HEK293 (cell line): Measurements from ENCODE around the gene SLC9A2.

Source experiments
- CTCF ChIA-PET: fragments of 350-600 bp; formaldehyde crosslinking; extraction: SDS; loops from one replicate; lab custom pipeline; 2021; ENCODE audit warnings: antibody characterized with exemption; lab: Yijun Ruan, JAX
- POLR2A ChIA-PET: fragments of 300-600 bp; formaldehyde crosslinking; extraction: SDS; loops from one replicate; lab custom pipeline; 2020; ENCODE audit warnings: antibody characterized with exemption, inconsistent platforms; lab: Yijun Ruan, JAX
- H3K27ac ChIP-seq: fragments of 200-500 bp; sonication (Bioruptor generic); 2 replicates; pipeline ENCODE4 v1.5.1; 2014; ENCODE audit warnings: low read depth, low read length, control low read depth, inconsistent platforms; ENCODE audit errors: extremely low read depth
- H3K36me3 ChIP-seq, 2 experiments: fragments of 200-500 bp in 1 of 2; sonication (Bioruptor generic) in 1 of 2; 1 replicate in 1 of 2; 2 replicates in 1 of 2; pipeline ENCODE4 v1.5.1; 2014 to 2017; ENCODE audit warnings: inconsistent platforms in 2 of 2, low read length in 2 of 2; ENCODE audit not compliant: control insufficient read depth in 2 of 2, insufficient read depth in 1 of 2
- H3K4me1 ChIP-seq: fragments of 200-500 bp; sonication (Bioruptor generic); 2 replicates; pipeline ENCODE4 v1.5.1; 2014; ENCODE audit warnings: mild to moderate bottlenecking, low read length, inconsistent platforms; ENCODE audit not compliant: control insufficient read depth, insufficient read depth
- H3K4me3 ChIP-seq: 2 replicates; pipeline ENCODE4 v1.5.1; 2011; ENCODE audit warnings: low read depth, mild to moderate bottlenecking, control low read depth, low read length, moderate library complexity
- H3K9me3 ChIP-seq: fragments of 200-500 bp; sonication (Bioruptor generic); 2 replicates; pipeline ENCODE4 v1.5.1; 2014; ENCODE audit warnings: low read depth, low read length, inconsistent platforms; ENCODE audit not compliant: control insufficient read depth, insufficient read depth
- GFI1B ChIP-seq: fragments of 450-650 bp; formaldehyde crosslinking; IDR thresholded peaks from 2 replicates; pipeline ENCODE4 v1.5.1; 2016; ENCODE audit warnings: missing biosample characterization, missing genetic modification characterization
- GLI4 ChIP-seq: fragments of 450-650 bp; formaldehyde crosslinking; IDR thresholded peaks from 2 replicates; pipeline ENCODE4 v1.5.1; 2016; ENCODE audit warnings: missing biosample characterization, missing genetic modification characterization
- HOXC10 ChIP-seq: sonication (generic); formaldehyde crosslinking; IDR thresholded peaks from 2 replicates; pipeline ENCODE4 v1.8.1; 2023; ENCODE audit warnings: mild to moderate bottlenecking, missing genetic modification reagents
- HOXD13 ChIP-seq: sonication (generic); formaldehyde crosslinking; IDR thresholded peaks from 2 replicates; pipeline ENCODE4 v1.8.0; 2022; ENCODE audit warnings: missing genetic modification reagents, borderline replicate concordance
- KLF10 ChIP-seq: fragments of 450-650 bp; IDR thresholded peaks from 2 replicates; pipeline ENCODE4 v1.5.1; 2018; ENCODE audit warnings: missing biosample characterization, mild to moderate bottlenecking, missing genetic modification characterization
- KLF16 ChIP-seq: fragments of 450-650 bp; formaldehyde crosslinking; IDR thresholded peaks from 2 replicates; pipeline ENCODE4 v1.5.1; 2017; ENCODE audit warnings: missing biosample characterization, missing genetic modification characterization
- OVOL3 ChIP-seq: fragments of 450-650 bp; formaldehyde crosslinking; IDR thresholded peaks from 2 replicates; pipeline ENCODE4 v1.5.1; 2016; ENCODE audit warnings: missing biosample characterization, missing genetic modification characterization
- SCRT2 ChIP-seq: fragments of 450-650 bp; formaldehyde crosslinking; IDR thresholded peaks from 2 replicates; pipeline ENCODE4 v1.5.1; 2016; ENCODE audit warnings: missing biosample characterization, missing genetic modification characterization
- ZBTB8A ChIP-seq: fragments of 450-650 bp; formaldehyde crosslinking; IDR thresholded peaks from 2 replicates; pipeline ENCODE4 v1.5.1; 2016; ENCODE audit warnings: missing biosample characterization, missing genetic modification characterization
- ZNF140 ChIP-seq: fragments of 450-650 bp; formaldehyde crosslinking; IDR thresholded peaks from 2 replicates; pipeline ENCODE4 v1.5.1; 2016; ENCODE audit warnings: missing biosample characterization, missing genetic modification characterization
- ZNF169 ChIP-seq: fragments of 450-650 bp; formaldehyde crosslinking; IDR thresholded peaks from 2 replicates; pipeline ENCODE4 v1.5.1; 2016; ENCODE audit warnings: missing biosample characterization, missing genetic modification characterization
- ZNF24 ChIP-seq: fragments of 450-650 bp; formaldehyde crosslinking; IDR thresholded peaks from 2 replicates; pipeline ENCODE4 v1.5.1; 2016; ENCODE audit warnings: missing biosample characterization, missing genetic modification characterization
- ZNF335 ChIP-seq: fragments of 450-650 bp; formaldehyde crosslinking; conservative IDR thresholded peaks from 2 replicates; pipeline ENCODE4 v1.5.1; 2016; ENCODE audit warnings: missing biosample characterization, missing genetic modification characterization
- ZNF449 ChIP-seq: fragments of 450-650 bp; formaldehyde crosslinking; IDR thresholded peaks from 2 replicates; pipeline ENCODE4 v1.5.1; 2017; ENCODE audit warnings: missing biosample characterization, mild to moderate bottlenecking, missing genetic modification characterization, moderate library complexity
- ZNF510 ChIP-seq: fragments of 450-650 bp; formaldehyde crosslinking; IDR thresholded peaks from 2 replicates; pipeline ENCODE4 v1.5.1; 2018; ENCODE audit warnings: mild to moderate bottlenecking, missing genetic modification characterization, missing biosample characterization; ENCODE audit not compliant: insufficient replicate concordance
- ZNF513 ChIP-seq: fragments of 450-650 bp; IDR thresholded peaks from 2 replicates; pipeline ENCODE4 v1.5.1; 2018; ENCODE audit warnings: missing biosample characterization, missing genetic modification characterization
- ZNF548 ChIP-seq: fragments of 450-650 bp; formaldehyde crosslinking; IDR thresholded peaks from 2 replicates; pipeline ENCODE4 v1.5.1; 2016; ENCODE audit warnings: missing biosample characterization, missing genetic modification characterization
- ZNF558 ChIP-seq: fragments of 450-650 bp; formaldehyde crosslinking; IDR thresholded peaks from 2 replicates; pipeline ENCODE4 v1.5.1; 2016; ENCODE audit warnings: missing biosample characterization, missing genetic modification characterization
- ZNF654 ChIP-seq: fragments of 450-650 bp; formaldehyde crosslinking; IDR thresholded peaks from 2 replicates; pipeline ENCODE4 v1.5.1; 2016; ENCODE audit warnings: low read depth, missing biosample characterization, missing genetic modification characterization
- ZNF664 ChIP-seq: fragments of 450-650 bp; formaldehyde crosslinking; IDR thresholded peaks from 2 replicates; pipeline ENCODE4 v1.5.1; 2016; ENCODE audit warnings: missing biosample characterization, missing genetic modification characterization
- ZNF677 ChIP-seq: fragments of 450-650 bp; IDR thresholded peaks from 2 replicates; pipeline ENCODE4 v1.5.0; 2018; ENCODE audit warnings: missing biosample characterization, mild to moderate bottlenecking, missing genetic modification characterization, moderate library complexity
- ZNF747 ChIP-seq: fragments of 450-650 bp; formaldehyde crosslinking; IDR thresholded peaks from 2 replicates; pipeline ENCODE4 v1.5.1; 2016; ENCODE audit warnings: missing biosample characterization, missing genetic modification characterization
- ZNF791 ChIP-seq: fragments of 450-650 bp; formaldehyde crosslinking; IDR thresholded peaks from 2 replicates; pipeline ENCODE4 v1.5.1; 2016; ENCODE audit warnings: missing biosample characterization, missing genetic modification characterization
- ZNF792 ChIP-seq: fragments of 450-650 bp; formaldehyde crosslinking; IDR thresholded peaks from 2 replicates; pipeline ENCODE4 v1.5.1; 2016; ENCODE audit warnings: missing biosample characterization, missing genetic modification characterization
- ZNF837 ChIP-seq: fragments of 450-650 bp; formaldehyde crosslinking; IDR thresholded peaks from 2 replicates; pipeline ENCODE4 v1.5.1; 2016; ENCODE audit warnings: missing biosample characterization, missing genetic modification characterization
- TF ChIP-seq, protein P1 (sequence below): fragments of 450-650 bp; formaldehyde crosslinking; optimal IDR thresholded peaks from 2 replicates; pipeline ENCODE3; 2016; ENCODE audit warnings: missing biosample characterization, mild to moderate bottlenecking, missing genetic modification characterization
- TF ChIP-seq, protein P2 (sequence below): fragments of 450-650 bp; formaldehyde crosslinking; IDR thresholded peaks from 2 replicates; pipeline ENCODE4 v1.5.1; 2016; ENCODE audit warnings: missing biosample characterization, missing genetic modification characterization

Gene SLC9A2

GRCh38 chr2:102749938-102750337 lies 130.6 kb downstream of the SLC9A2 start:
- Histone ChIP-seq H3K4me3 (no peak overlapping the region), H3K4me1 (no peaks in the 10 kb centered on the region), H3K27ac (no peak overlapping the region), H3K9me3 (no peaks in the 10 kb centered on the region), H3K36me3 (no peaks in the 10 kb centered on the region)
- CTCF ChIA-PET = interaction anchor here (5.5 to 6.4 kb wide), 2 partner anchors 14 to 55 kb away, joined by 49 to 65 read pairs; partner anchors contain the start of gene TMEM182
- POLR2A ChIA-PET = no interaction called here
- TF ChIP-seq ZNF747 = no peak
- TF ChIP-seq ZNF792 (tag by site-specific recombination) = no peak
- no peak for TF ChIP-seq ZNF791 (tag by site-specific recombination)
- TF ChIP-seq HOXD13 = no peak
- no peak for TF ChIP-seq ZBTB8A (tag by site-specific recombination)
- no peak for TF ChIP-seq HOXC10
- TF ChIP-seq ZNF513 (tag by site-specific recombination) = no peak
- no peak for TF ChIP-seq ZNF169 (tag by site-specific recombination)

DNA sequence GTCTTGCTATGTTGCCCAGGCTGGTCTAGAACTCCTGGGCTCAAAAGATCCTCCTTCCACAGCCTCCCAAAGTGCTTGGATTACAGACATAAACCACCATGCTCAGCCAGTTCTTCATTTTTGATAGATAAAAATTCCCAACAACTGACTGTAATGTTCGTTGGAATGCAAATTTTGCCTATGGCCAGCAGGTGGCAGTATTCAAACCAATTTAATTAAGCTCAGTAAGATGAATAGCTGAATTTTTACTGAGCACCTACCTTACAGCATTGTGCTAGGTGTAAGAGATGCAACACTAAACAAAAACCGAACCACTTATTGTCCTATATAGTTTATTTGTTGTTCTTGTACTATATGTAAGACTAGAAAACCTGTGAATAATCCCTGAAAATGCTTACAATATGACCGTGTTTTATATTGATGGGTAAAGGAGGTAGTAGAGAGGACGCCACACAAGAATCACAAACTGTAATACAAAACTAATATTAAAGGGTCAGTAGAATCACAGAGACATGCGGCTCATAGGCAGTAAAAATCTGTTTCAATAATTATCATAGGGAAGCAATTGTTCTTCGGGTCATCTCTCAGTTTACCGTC lies 134.3 kb downstream of the SLC9A2 start:
- no peaks in the 10 kb centered on the region for H3K4me1 ChIP-seq
- no peaks in the 10 kb centered on the region for H3K36me3 ChIP-seq
- H3K9me3 ChIP-seq = no peaks in the 10 kb centered on the region
- no peak overlapping the region for H3K27ac ChIP-seq
- TF ChIP-seq ZNF548 = no peak
- no peak for TF ChIP-seq ZNF837
- TF ChIP-seq, protein P1, sequence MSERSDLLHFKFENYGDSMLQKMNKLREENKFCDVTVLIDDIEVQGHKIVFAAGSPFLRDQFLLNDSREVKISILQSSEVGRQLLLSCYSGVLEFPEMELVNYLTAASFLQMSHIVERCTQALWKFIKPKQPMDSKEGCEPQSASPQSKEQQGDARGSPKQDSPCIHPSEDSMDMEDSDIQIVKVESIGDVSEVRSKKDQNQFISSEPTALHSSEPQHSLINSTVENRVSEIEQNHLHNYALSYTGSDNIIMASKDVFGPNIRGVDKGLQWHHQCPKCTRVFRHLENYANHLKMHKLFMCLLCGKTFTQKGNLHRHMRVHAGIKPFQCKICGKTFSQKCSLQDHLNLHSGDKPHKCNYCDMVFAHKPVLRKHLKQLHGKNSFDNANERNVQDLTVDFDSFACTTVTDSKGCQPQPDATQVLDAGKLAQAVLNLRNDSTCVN (tag by site-specific recombination) = no peak
- TF ChIP-seq ZNF677 (tag by site-specific recombination) = no peak
- TF ChIP-seq ZNF664 (tag by site-specific recombination) = peak; percentile 73; the same call in 1 of the 2 replicates
- peak; percentile 36 for TF ChIP-seq ZNF654 (tag by site-specific recombination)
- TF ChIP-seq KLF16 (tag by site-specific recombination) = no peak
- TF ChIP-seq, all 188 proteins: peak for 2
- H3K4me3 ChIP-seq = no peak overlapping the region
- CTCF ChIA-PET = interaction anchor here (0.6 to 6.4 kb wide), 30 partner anchors 10 to 273 kb away, joined by 3 to 65 read pairs (median 5); partner anchors contain the start of gene TMEM182
- POLR2A ChIA-PET = no interaction called here

DNA sequence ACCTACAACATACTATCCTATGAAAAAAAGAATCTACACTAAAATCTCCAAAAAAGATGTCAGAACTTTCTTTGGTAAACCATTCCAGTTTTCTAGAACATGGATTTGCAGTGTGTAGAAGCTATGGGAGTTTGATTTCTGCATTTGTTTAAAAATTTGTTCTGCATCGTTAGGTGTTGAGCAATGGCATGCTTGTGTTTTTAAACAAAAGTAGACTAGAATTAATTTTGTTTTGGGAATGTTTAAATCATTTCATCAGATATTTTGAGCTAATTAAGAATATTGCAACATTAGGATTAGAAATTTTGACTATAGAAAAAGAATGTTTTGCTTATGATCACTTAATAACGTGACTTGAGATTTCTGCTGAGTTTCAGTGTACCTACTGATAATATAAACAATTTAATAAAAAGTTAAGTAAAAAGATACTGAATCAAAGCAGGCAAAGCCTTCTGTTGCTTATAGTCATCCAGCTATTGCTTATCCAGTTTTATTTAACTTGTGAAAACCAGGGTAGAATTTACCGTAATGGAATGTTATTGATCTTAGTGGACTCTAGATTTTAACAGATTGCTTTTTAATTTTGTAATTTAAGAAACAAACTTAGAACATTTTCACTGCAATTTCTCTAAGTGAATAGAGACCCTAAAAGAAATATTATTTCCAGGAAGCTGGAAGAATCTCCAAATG lies 135.2 kb downstream of the SLC9A2 start:
- Histone ChIP-seq H3K36me3 (no peaks in the 10 kb centered on the region), H3K4me3 (no peak overlapping the region), H3K9me3 (no peaks in the 10 kb centered on the region), H3K4me1 (no peaks in the 10 kb centered on the region), H3K27ac (no peak overlapping the region)
- ChIA-PET CTCF (interaction anchor here (0.6 to 6.4 kb wide), 11 partner anchors 9 to 152 kb away, joined by 3 to 65 read pairs (median 4); partner anchors contain the start of gene TMEM182), POLR2A (no interaction called here)
- TF ChIP-seq ZNF335 (tag by site-specific recombination) = no peak
- TF ChIP-seq, protein P2, sequence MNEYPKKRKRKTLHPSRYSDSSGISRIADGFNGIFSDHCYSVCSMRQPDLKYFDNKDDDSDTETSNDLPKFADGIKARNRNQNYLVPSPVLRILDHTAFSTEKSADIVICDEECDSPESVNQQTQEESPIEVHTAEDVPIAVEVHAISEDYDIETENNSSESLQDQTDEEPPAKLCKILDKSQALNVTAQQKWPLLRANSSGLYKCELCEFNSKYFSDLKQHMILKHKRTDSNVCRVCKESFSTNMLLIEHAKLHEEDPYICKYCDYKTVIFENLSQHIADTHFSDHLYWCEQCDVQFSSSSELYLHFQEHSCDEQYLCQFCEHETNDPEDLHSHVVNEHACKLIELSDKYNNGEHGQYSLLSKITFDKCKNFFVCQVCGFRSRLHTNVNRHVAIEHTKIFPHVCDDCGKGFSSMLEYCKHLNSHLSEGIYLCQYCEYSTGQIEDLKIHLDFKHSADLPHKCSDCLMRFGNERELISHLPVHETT (tag by site-specific recombination) = no peak
- no peak for TF ChIP-seq GLI4 (tag by site-specific recombination)
- no peak for TF ChIP-seq OVOL3 (tag by site-specific recombination)
- no peak for TF ChIP-seq KLF10 (tag by site-specific recombination)
- TF ChIP-seq ZNF558 (tag by site-specific recombination) = no peak
- no peak for TF ChIP-seq SCRT2 (tag by site-specific recombination)
- TF ChIP-seq ZNF510 (tag by site-specific recombination) = no peak
- no peak for TF ChIP-seq GFI1B (tag by site-specific recombination)
- no peak for TF ChIP-seq ZNF449 (tag by site-specific recombination)
- TF ChIP-seq ZNF24 (tag by site-specific recombination) = no peak
- TF ChIP-seq ZNF140 = no peak
